Liver (tissue), 9 donors: ENCODE results near the gene ELMO2. TPM values are rescaled to one million over a fixed set of nuclear protein-coding genes. Genes with fewer than 3 reads are reported as not detected.

ENCODE experiments used
- DNase-seq: peaks from one replicate; pipeline ENCODE4 v3.0.0-alpha.2; 2017; ENCODE audit warnings: low spot score
- H3K27ac ChIP-seq, 2 donors: one replicate each; pipeline ENCODE4 v1.7.0; 2013; ENCODE audit warnings: inconsistent platforms in 2 of 2, low read length in 2 of 2, control low read depth in 1 of 2, low read depth in 1 of 2, mild to moderate bottlenecking in 1 of 2
- H3K27me3 ChIP-seq, 4 donors: one replicate each; pipeline versions ENCODE4 v1.6.1 to v1.7.0; 2013; ENCODE audit warnings: low read length in 3 of 4, inconsistent platforms in 1 of 4, mild to moderate bottlenecking in 1 of 4, moderate library complexity in 1 of 4; ENCODE audit not compliant: control insufficient read depth in 4 of 4, insufficient read depth in 4 of 4
- H3K36me3 ChIP-seq, 4 donors: one replicate each; pipeline versions ENCODE4 v1.6.1 to v1.7.0; 2013; ENCODE audit warnings: low read length in 3 of 4, mild to moderate bottlenecking in 3 of 4, low read depth in 1 of 4, moderate library complexity in 1 of 4; ENCODE audit not compliant: control insufficient read depth in 4 of 4, insufficient read depth in 3 of 4
- H3K4me1 ChIP-seq, 4 donors: one replicate each; pipeline versions ENCODE4 v1.6.1 to v1.7.0; 2013; ENCODE audit warnings: low read length in 3 of 4, mild to moderate bottlenecking in 3 of 4, moderate library complexity in 1 of 4; ENCODE audit not compliant: control insufficient read depth in 4 of 4, insufficient read depth in 4 of 4
- H3K4me3 ChIP-seq, 3 donors: one replicate each; pipeline versions ENCODE4 v1.6.1 to v1.7.0; 2013; ENCODE audit warnings: low read length in 3 of 3, control low read depth in 1 of 3, low read depth in 1 of 3, mild to moderate bottlenecking in 1 of 3
- H3K9ac ChIP-seq, 2 donors: one replicate each; pipeline ENCODE4 v1.7.0; 2013; ENCODE audit warnings: low read length in 2 of 2, mild to moderate bottlenecking in 2 of 2, moderate library complexity in 2 of 2, control low read depth in 1 of 2, low read depth in 1 of 2
- H3K9me3 ChIP-seq, 4 donors: one replicate each; pipeline versions ENCODE4 v1.6.1 to v1.7.0; 2013; ENCODE audit warnings: low read length in 3 of 4; ENCODE audit not compliant: control insufficient read depth in 4 of 4
- EGR1 ChIP-seq, 2 donors: IDR thresholded peaks; 2 replicates each; pipeline ENCODE4 v1.6.1; 2016 to 2018; ENCODE audit warnings: antibody characterized with exemption in 2 of 2, low read depth in 2 of 2
- GABPA ChIP-seq, 2 donors: IDR thresholded peaks in 1 of 2; conservative IDR thresholded peaks in 1 of 2; 2 replicates each; pipeline ENCODE4 v1.6.1; 2016; ENCODE audit warnings: antibody characterized with exemption in 2 of 2, mild to moderate bottlenecking in 1 of 2, moderate library complexity in 1 of 2
- HNF4A ChIP-seq, 2 donors: conservative IDR thresholded peaks; 2 replicates each; pipeline ENCODE4 v1.6.1; 2016; ENCODE audit warnings: antibody characterized with exemption in 2 of 2, mild to moderate bottlenecking in 2 of 2
- HNF4G ChIP-seq: IDR thresholded peaks from 2 replicates; pipeline ENCODE4 v1.6.1; 2016; ENCODE audit warnings: antibody characterized with exemption
- JUND ChIP-seq, 2 donors: IDR thresholded peaks; 2 replicates each; pipeline ENCODE4 v1.6.1; 2016; ENCODE audit warnings: antibody characterized with exemption in 2 of 2
- NR2F2 ChIP-seq: IDR thresholded peaks from 2 replicates; pipeline ENCODE4 v1.6.1; 2016; ENCODE audit warnings: antibody characterized with exemption
- RXRA ChIP-seq, 2 donors: IDR thresholded peaks; 2 replicates each; pipeline ENCODE4 v1.6.1; 2017 to 2018; ENCODE audit warnings: antibody characterized with exemption in 2 of 2, mild to moderate bottlenecking in 1 of 2
- TAF1 ChIP-seq: conservative IDR thresholded peaks from 2 replicates; pipeline ENCODE4 v1.6.1; 2016; ENCODE audit warnings: antibody characterized with exemption, mild to moderate bottlenecking
- YY1 ChIP-seq: IDR thresholded peaks from 2 replicates; pipeline ENCODE4 v1.6.1; 2016; ENCODE audit warnings: antibody characterized with exemption, mild to moderate bottlenecking
- WGBS: extraction: QIAGEN DNeasy Blood & Tissue Kit; methylation state at CpG from one replicate; pipeline ENCODE4 v1.1.7; 2013; 5-methylcytosine and 5-hydroxymethylcytosine counted together
- polyA plus RNA-seq, 2 donors: library from polyadenylated mRNA; stranded (reverse) in 1 of 2; unstranded in 1 of 2; fragments of 200-250 nt in 1 of 2; fragments of >200 nt in 1 of 2; fragmentation: Nextera tagmentation in 1 of 2; extraction: Ambion mirVana in 1 of 2; gene quantifications; one replicate each; pipeline versions ENCODE4 v1.2.1 to v1.2.3, GENCODE V29; 2013 to 2015
- total RNA-seq, 2 donors: library from RNA; depleted of rRNA; stranded (reverse); fragments of >200 nt; gene quantifications; one replicate each; pipeline ENCODE4 v1.2.3, GENCODE V29; 2014
- TF ChIP-seq, protein P1 (sequence below): IDR thresholded peaks from 2 replicates; pipeline ENCODE4 v1.6.1; 2016; ENCODE audit warnings: antibody characterized with exemption
- TF ChIP-seq, protein P2 (sequence below): IDR thresholded peaks from 2 replicates; pipeline ENCODE4 v1.6.1; 2016; ENCODE audit warnings: antibody characterized with exemption, mild to moderate bottlenecking
- TF ChIP-seq, protein P3 (sequence below): IDR thresholded peaks from 2 replicates; pipeline ENCODE4 v1.6.1; 2016; ENCODE audit warnings: antibody characterized with exemption
- TF ChIP-seq, protein P4 (sequence below): fragments of 150-350 bp; IDR thresholded peaks from 2 replicates; pipeline ENCODE4 v1.5.1; 2017; ENCODE audit warnings: improper control_type of control experiment, low read depth, low read length; ENCODE audit not compliant: missing input control
- donor health status: healthy.
- donor health status: healthy.
- donor health status: healthy.
- donor health status: healthy.
- donor health status: healthy.

ELMO2 gene
- total and polyA plus RNA-seq, 4 donors, result 7.9 to 16.0 (median 13.9) TPM

DNA sequence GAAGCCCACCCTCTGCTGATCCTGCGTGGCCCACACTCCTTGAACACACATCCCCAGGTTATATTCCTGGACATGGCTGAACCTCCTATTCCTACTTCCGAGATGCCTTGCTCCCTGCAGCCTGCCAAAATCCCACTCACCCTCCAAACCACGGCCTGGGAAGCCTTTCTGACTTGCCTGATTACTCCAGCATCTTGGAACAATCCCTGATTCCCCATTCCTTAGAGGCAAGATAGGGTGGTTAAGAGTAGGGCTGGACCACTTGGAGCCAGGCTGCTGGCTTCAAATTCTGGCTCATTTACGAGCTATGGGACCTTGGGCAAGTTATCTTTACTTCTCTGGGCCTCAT lies 52.2 kb downstream of the ELMO2 start:
- H3K4me1 ChIP-seq, result peaks cover 4 to 25% (median 9%) of the 10 kb centered on the region in 4 donors
- DNase-seq, result no peak

DNA sequence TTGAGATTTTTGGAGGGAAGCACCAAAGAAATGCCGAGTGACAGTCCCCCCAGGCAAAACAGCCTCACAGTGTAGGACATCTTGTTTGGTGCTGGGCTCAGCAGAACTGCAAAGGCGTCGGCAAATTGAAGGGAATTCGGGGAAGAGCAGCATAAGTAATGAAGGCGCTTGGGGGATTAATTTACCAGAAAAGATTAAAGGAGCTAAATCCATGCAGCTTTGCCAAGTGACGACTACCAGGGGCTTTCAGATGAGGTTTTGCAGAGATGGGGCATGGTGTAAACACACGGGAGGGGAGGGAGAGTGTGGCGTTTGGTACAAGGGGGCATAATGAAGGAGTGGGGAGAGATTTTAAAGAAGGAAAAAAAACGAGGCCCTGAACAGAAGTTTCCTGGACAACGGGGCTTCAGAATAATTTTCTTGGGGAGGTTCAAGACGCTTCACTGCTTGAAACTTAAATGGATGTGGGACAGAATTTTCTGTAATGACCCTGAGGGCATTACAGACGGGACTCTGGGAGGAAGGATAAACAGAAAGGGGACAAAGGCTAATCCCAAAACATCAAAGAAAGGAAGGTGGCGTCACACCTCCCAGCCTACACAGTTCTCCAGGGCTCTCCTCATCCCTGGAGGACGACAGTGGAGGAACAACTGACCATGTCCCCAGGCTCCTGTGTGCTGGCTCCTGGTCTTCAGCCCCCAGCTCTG lies 52.8 kb downstream of the ELMO2 start:
- Histone ChIP-seq H3K27ac (no peak overlapping the region), H3K36me3 (peaks cover 3 to 23% (median 11%) of the 10 kb centered on the region in 4 donors), H3K9ac (no peak overlapping the region), H3K4me3 (no peak overlapping the region), H3K27me3 (no peaks in the 10 kb centered on the region), H3K4me1 (peaks cover 4 to 25% (median 9%) of the 10 kb centered on the region in 4 donors), H3K9me3 (no peaks in the 10 kb centered on the region)
- no peak for DNase-seq
- WGBS, result 75% methylated on average over 14 of the region's 14 CpGs
- TF ChIP-seq TAF1, result no peak
- TF ChIP-seq HNF4A (conservative IDR thresholded peaks at IDR 0.05), result peak in 1 of 2 donors; percentile 74
- no peak for TF ChIP-seq JUND (IDR thresholded peaks at IDR 0.05)
- no peak for TF ChIP-seq GABPA (IDR thresholded peaks at IDR 0.05 in 1 of 2, conservative IDR thresholded peaks at IDR 0.05 in 1 of 2)
- no peak for TF ChIP-seq NR2F2
- no peak for TF ChIP-seq EGR1 (IDR thresholded peaks at IDR 0.05; ENCODE audit: low read depth in 2 of 2)
- TF ChIP-seq, protein P1, sequence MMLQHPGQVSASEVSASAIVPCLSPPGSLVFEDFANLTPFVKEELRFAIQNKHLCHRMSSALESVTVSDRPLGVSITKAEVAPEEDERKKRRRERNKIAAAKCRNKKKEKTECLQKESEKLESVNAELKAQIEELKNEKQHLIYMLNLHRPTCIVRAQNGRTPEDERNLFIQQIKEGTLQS, result no peak

More for the DNA sequence above, 52.2 kb downstream of the ELMO2 start:
- Histone ChIP-seq H3K36me3 (peaks cover 3 to 23% (median 11%) of the 10 kb centered on the region in 4 donors), H3K9me3 (no peaks in the 10 kb centered on the region), H3K9ac (no peak overlapping the region), H3K27me3 (no peaks in the 10 kb centered on the region), H3K27ac (no peak overlapping the region), H3K4me3 (no peak overlapping the region)
- 74% methylated on average over 4 of the region's 4 CpGs for WGBS
- TF ChIP-seq, protein P2, sequence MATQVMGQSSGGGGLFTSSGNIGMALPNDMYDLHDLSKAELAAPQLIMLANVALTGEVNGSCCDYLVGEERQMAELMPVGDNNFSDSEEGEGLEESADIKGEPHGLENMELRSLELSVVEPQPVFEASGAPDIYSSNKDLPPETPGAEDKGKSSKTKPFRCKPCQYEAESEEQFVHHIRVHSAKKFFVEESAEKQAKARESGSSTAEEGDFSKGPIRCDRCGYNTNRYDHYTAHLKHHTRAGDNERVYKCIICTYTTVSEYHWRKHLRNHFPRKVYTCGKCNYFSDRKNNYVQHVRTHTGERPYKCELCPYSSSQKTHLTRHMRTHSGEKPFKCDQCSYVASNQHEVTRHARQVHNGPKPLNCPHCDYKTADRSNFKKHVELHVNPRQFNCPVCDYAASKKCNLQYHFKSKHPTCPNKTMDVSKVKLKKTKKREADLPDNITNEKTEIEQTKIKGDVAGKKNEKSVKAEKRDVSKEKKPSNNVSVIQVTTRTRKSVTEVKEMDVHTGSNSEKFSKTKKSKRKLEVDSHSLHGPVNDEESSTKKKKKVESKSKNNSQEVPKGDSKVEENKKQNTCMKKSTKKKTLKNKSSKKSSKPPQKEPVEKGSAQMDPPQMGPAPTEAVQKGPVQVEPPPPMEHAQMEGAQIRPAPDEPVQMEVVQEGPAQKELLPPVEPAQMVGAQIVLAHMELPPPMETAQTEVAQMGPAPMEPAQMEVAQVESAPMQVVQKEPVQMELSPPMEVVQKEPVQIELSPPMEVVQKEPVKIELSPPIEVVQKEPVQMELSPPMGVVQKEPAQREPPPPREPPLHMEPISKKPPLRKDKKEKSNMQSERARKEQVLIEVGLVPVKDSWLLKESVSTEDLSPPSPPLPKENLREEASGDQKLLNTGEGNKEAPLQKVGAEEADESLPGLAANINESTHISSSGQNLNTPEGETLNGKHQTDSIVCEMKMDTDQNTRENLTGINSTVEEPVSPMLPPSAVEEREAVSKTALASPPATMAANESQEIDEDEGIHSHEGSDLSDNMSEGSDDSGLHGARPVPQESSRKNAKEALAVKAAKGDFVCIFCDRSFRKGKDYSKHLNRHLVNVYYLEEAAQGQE, result no peak
- TF ChIP-seq RXRA (IDR thresholded peaks at IDR 0.05) (no peak), HNF4A (conservative IDR thresholded peaks at IDR 0.05) (no peak), HNF4G (no peak), YY1 (no peak), NR2F2 (no peak)
- TF ChIP-seq, protein P1, result no peak
- TF ChIP-seq, protein P3, sequence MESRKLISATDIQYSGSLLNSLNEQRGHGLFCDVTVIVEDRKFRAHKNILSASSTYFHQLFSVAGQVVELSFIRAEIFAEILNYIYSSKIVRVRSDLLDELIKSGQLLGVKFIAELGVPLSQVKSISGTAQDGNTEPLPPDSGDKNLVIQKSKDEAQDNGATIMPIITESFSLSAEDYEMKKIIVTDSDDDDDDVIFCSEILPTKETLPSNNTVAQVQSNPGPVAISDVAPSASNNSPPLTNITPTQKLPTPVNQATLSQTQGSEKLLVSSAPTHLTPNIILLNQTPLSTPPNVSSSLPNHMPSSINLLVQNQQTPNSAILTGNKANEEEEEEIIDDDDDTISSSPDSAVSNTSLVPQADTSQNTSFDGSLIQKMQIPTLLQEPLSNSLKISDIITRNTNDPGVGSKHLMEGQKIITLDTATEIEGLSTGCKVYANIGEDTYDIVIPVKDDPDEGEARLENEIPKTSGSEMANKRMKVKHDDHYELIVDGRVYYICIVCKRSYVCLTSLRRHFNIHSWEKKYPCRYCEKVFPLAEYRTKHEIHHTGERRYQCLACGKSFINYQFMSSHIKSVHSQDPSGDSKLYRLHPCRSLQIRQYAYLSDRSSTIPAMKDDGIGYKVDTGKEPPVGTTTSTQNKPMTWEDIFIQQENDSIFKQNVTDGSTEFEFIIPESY, result no peak
- TF ChIP-seq, protein P4, sequence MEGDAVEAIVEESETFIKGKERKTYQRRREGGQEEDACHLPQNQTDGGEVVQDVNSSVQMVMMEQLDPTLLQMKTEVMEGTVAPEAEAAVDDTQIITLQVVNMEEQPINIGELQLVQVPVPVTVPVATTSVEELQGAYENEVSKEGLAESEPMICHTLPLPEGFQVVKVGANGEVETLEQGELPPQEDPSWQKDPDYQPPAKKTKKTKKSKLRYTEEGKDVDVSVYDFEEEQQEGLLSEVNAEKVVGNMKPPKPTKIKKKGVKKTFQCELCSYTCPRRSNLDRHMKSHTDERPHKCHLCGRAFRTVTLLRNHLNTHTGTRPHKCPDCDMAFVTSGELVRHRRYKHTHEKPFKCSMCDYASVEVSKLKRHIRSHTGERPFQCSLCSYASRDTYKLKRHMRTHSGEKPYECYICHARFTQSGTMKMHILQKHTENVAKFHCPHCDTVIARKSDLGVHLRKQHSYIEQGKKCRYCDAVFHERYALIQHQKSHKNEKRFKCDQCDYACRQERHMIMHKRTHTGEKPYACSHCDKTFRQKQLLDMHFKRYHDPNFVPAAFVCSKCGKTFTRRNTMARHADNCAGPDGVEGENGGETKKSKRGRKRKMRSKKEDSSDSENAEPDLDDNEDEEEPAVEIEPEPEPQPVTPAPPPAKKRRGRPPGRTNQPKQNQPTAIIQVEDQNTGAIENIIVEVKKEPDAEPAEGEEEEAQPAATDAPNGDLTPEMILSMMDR, result no peak
